Endothelial cell (in vitro differentiated cells): Measurements from ENCODE around the gene PAEP. TPM values are rescaled to one million over a fixed set of nuclear protein-coding genes. Genes with fewer than 3 reads are reported as not detected.

Source experiments
- DNase-seq: peaks from one replicate; pipeline ENCODE4 v3.0.0; 2021; ENCODE audit warnings: low spot score
- H3K27ac Mint-ChIP-seq: one replicate; pipeline ENCODE4 v1.8.0; 2021; ENCODE audit warnings: mixed read lengths, inconsistent platforms; ENCODE audit not compliant: unreplicated experiment
- H3K27me3 Mint-ChIP-seq: one replicate; pipeline ENCODE4 v1.8.0; 2021; ENCODE audit warnings: mild to moderate bottlenecking, moderate library complexity, mixed read lengths, inconsistent platforms; ENCODE audit not compliant: unreplicated experiment
- H3K36me3 Mint-ChIP-seq: one replicate; pipeline ENCODE4 v1.8.0; 2021; ENCODE audit warnings: mild to moderate bottlenecking, low read depth, mixed read lengths, inconsistent platforms; ENCODE audit not compliant: unreplicated experiment
- H3K4me1 Mint-ChIP-seq: one replicate; pipeline ENCODE4 v1.8.0; 2021; ENCODE audit warnings: mild to moderate bottlenecking, mixed read lengths, inconsistent platforms; ENCODE audit not compliant: unreplicated experiment
- H3K4me3 Mint-ChIP-seq: one replicate; pipeline ENCODE4 v1.8.0; 2021; ENCODE audit warnings: mild to moderate bottlenecking, mixed read lengths, inconsistent platforms; ENCODE audit not compliant: unreplicated experiment
- H3K9me3 Mint-ChIP-seq: one replicate; pipeline ENCODE4 v1.8.0; 2021; ENCODE audit warnings: mixed read lengths, inconsistent platforms; ENCODE audit not compliant: unreplicated experiment
- CTCF ChIP-seq: fragments of 200-600 bp; sonication (generic); IDR thresholded peaks from one replicate; pipeline ENCODE4 v1.5.0; 2021; ENCODE audit warnings: antibody characterized with exemption; ENCODE audit not compliant: unreplicated experiment
- total RNA-seq: library from RNA; stranded (reverse); fragmentation: NEBNext Ultra II Directional; extraction: Animal tissue kit (Norgen Biotek cat#: 25700); gene quantifications from one replicate; pipeline ENCODE4 v1.2.1, GENCODE V29; 2021; ENCODE audit not compliant: unreplicated experiment

The PAEP gene
- total RNA-seq, 1 donor from 2014 or later, result not detected

GRCh38 chr9:135615666-135616618 lies 54.4 kb downstream of the PAEP start:
- Mint-ChIP-seq H3K4me3 (no peak overlapping the region), H3K36me3 (peaks cover 4% of the 10 kb centered on the region), H3K4me1 (no peaks in the 10 kb centered on the region), H3K9me3 (no peaks in the 10 kb centered on the region), H3K27ac (no peak overlapping the region), H3K27me3 (peaks cover 9% of the 10 kb centered on the region)
- TF ChIP-seq CTCF, result no peak
- DNase-seq, result no peak

Other genes starting within 250 kb of the PAEP start
- 21.5 TPM for gene PPP1R26, start 82.0 kb upstream of the PAEP start, total RNA-seq
- 42.8 TPM for gene MRPS2, start 61.1 kb upstream of the PAEP start, total RNA-seq
- gene LCN1, start 40.3 kb upstream of the PAEP start, total RNA-seq, result not detected
- gene OBP2A, start 15.6 kb upstream of the PAEP start, total RNA-seq, result not detected
- not detected for gene GLT6D1, start 77.8 kb downstream of the PAEP start, total RNA-seq
- gene LCN9, start 101.6 kb downstream of the PAEP start, total RNA-seq, result not detected
- gene SOHLH1, start 137.7 kb downstream of the PAEP start, total RNA-seq, result 0.18 TPM
- not detected for gene KCNT1, start 140.4 kb downstream of the PAEP start, total RNA-seq